GM21381 (cell line): ENCODE measurements around the gene KRTAP9-4.
"Not testable (repeated sequence)": the region's sequence is repeated elsewhere in the genome, so short reads cannot be mapped to it uniquely, and the experiment has no call there.

Source experiments
- ATAC-seq: cut with Tn5 transposase; IDR thresholded peaks from one replicate; pipeline ENCODE4 v1.9.1; 2021; ENCODE audit warnings: mild to moderate bottlenecking, moderate library complexity; ENCODE audit not compliant: unreplicated experiment

Gene KRTAP9-4, protein sequence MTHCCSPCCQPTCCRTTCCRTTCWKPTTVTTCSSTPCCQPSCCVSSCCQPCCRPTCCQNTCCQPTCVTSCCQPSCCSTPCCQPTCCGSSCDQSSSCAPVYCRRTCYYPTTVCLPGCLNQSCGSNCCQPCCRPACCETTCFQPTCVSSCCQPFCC

DNA sequence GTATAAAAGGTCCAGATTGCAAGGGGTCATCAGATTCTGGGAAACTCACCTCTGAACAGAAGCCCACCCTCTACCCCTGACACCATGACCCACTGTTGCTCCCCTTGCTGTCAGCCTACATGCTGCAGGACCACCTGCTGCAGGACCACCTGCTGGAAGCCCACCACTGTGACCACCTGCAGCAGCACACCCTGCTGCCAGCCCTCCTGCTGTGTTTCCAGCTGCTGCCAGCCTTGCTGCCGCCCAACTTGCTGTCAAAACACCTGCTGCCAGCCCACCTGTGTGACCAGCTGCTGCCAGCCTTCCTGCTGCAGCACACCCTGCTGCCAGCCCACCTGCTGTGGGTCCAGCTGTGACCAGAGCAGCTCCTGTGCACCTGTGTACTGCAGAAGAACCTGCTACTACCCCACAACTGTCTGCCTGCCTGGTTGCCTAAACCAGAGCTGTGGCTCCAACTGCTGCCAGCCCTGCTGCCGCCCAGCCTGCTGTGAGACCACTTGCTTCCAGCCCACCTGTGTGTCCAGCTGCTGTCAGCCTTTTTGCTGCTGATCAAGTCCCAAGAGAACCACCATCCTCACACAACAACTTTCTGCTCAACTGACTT lies at the start of gene KRTAP9-4:
Gene KRTAP9-4, plus strand, starts transcription at position 51 of the 604 bp plus-strand sequence. Its CDS starts 34 bp downstream, at position 85.
- ATAC-seq, result not testable (repeated sequence)

DNA sequence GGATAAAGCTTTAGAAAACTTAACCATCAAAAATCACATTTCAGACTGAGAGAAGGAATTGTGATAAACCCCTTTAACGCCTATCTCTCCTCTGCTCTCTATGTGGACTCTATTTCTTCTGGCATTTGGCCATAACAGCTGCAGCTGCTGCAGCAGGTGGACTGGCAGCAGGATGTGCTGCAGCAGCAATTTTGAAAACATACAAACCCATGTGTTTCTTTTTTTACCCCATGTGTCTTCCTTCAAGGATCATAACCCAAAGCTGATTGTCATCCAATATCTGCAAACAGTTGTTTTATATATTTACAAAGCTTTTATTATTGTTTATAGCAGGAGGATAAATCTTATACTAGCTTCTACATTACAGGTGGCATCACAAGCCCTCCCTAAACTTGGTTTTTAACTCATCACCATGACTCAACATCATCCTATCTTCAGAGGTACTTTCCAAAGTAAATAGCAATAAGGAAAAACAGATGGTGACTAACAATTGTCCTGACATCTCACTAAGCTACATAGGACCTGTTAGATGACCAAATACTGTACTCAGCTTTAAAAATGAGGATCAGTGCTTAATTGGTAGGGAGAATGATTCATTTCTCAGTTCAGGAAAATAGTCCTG lies 37.5 kb upstream of the KRTAP9-4 start:
- no peak for ATAC-seq

DNA sequence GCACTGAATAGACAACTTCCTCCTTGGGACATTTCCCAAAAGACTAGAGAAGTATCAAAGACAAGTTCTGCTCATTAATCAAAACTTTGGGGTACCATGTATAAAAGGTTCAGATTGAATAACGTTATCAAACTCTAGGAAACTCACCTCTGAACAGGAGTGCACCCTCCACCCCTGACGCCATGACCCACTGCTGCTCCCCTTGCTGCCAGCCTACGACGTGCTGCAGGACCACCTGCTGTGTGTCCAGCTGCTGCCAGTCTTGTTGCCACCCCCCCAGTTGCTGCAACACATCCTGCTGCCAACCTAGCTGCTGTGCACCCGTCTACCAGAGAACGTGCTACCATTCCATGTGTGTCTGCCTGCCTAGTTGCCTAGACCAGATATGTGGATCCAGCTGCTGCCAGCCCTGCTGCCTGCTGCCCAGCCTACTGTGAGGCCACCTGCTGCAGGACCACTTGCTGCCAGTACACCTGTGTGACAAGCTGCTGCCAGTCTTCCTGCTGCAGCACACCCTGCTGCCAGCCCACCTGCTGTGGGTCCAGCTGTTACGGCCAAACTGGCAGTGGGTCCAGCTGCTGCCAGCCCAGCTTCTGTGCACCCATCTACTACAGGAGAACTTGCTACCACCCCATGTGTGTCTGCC lies 36.8 kb upstream of the KRTAP9-4 start:
- no peak for ATAC-seq

DNA sequence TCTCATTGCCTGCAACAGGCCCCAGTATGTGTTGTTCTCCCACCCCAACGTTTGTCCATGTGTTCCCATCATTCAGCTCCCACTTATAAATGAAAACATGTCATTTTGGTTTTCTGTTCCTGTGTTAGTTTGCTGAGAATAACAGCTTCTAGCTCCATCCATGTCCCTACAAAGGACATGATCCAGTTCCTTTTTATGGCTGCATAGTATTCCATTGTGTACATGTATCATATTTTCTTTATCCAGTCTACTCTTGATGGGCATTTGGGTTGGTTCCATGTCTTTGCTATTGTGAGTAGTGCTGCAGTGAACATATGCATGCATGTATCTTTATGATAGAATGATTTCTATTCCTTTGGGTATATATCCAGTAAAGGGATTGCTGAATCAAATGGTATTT lies 33.8 kb upstream of the KRTAP9-4 start:
- no peak for ATAC-seq

DNA sequence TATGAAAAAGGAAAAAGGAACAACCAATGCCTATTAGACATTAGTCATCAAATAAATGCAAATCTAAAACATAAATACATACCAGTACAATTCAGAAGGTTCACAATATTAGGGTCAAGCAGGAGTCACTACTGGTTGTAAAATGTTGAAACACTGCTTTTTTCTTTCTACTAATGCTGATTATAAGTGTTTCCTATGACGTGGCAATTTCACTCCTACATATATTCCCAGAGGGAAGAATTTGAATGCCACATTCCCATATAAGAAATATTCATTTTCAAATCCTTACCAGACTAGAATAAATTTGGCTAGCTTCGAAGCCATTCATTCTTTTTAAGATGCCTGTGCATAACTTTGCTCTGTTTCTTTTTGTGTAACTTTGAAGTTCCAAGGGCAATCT lies 25.7 kb upstream of the KRTAP9-4 start:
- no peak for ATAC-seq

DNA sequence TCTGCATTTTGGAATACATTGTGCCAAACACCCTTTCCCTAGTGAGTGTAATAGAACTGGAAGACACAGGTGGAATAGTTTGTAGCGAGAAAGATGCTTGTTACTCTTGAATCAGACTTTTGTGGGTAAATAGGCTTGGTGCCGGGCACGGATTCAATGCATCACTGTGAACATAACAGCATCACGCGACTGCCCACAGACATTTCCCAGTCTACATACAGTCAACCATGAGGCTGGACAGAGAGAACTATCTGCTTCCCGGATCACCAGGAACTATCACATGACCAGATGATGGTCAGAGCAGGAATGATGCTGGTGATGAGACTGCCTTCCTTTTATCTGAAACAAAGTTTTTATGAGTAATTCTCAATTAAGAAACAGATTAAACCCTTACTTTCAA lies 23.4 kb upstream of the KRTAP9-4 start:
- ATAC-seq, result no peak

DNA sequence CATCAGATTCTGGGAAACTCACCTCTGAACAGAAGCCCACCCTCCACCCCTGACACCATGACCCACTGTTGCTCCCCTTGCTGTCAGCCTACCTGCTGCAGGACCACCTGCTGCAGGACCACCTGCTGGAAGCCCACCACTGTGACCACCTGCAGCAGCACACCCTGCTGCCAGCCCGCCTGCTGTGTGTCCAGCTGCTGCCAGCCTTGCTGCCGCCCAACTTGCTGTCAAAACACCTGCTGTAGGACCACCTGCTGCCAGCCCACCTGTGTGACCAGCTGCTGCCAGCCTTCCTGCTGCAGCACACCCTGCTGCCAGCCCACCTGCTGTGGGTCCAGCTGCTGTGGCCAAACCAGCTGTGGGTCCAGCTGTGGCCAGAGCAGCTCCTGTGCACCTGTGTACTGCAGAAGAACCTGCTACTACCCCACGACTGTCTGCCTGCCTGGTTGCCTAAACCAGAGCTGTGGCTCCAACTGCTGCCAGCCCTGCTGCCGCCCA lies 22.8 kb upstream of the KRTAP9-4 start, which contains the start of gene KRTAP9-2:
Gene KRTAP9-2, plus strand, starts transcription at position 51 of the 498 bp plus-strand sequence. Its CDS starts 7 bp downstream, at position 58.
- ATAC-seq, result not testable (repeated sequence)

DNA sequence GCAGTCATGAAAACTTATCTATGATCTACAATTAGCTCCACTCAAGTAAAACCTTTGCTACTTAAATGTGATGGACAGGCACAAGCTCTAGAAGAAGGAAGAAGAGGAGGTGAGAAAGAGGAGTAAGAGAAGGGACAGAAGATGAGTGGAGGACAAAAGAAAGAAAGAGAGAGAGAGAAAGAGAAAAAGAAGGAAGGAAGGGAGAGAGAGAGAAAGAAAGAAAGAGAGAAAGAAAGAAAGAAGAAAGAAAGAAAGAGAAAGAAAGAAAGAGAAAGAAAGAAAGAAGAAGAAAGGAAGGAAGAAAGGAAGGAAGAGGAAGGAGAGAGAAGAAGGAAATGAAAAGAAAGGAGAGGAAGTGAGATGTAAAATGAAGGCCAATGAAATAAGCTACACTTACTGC lies 19.4 kb upstream of the KRTAP9-4 start:
- ATAC-seq, result no peak

DNA sequence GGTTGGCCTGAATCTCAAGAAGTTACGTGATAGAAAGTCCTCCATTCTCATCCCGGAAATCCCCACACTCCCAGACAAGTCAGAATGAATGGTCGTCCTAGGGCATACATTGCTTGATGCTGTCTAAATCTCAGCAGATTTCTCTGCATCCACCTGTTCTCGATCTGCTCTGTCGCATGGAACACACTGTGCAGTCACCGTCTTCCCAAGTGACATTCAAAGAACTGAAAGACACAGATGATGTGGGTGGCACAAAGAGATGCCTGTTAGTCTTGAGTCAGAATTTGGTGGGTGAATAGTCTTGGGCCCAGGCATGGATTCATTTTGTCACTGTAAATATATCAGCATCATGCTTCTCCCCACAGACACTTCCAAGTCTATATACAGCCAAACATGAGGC lies 17.8 kb upstream of the KRTAP9-4 start:
- no peak for ATAC-seq

DNA sequence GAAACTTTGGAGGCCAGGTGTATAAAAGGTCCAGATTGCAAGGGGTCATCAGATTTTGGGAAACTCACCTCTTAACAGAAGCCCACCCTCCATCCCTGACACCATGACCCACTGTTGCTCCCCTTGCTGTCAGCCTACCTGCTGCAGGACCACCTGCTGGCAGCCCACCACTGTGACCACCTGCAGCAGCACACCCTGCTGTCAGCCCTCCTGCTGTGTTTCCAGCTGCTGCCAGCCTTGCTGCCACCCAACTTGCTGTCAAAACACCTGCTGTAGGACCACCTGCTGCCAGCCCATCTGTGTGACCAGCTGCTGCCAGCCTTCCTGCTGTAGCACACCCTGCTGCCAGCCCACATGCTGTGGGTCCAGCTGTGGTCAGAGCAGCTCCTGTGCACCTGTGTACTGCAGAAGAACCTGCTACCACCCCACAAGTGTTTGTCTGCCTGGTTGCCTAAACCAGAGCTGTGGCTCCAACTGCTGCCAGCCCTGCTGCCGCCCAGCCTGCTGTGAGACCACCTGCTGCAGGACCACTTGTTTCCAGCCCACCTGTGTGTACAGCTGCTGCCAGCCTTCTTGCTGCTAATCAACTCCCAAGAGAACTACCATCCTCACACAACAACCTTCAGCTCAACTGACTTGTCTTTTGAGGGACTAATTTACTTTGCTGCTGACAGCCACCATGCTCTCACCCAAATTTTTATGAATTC lies 16.9 kb upstream of the KRTAP9-4 start, which contains the start of gene KRTAP9-3:
Gene KRTAP9-3, plus strand, starts transcription at position 51 of the 707 bp plus-strand sequence. Its CDS starts 53 bp downstream, at position 104.
- ATAC-seq, result not testable (repeated sequence)

DNA sequence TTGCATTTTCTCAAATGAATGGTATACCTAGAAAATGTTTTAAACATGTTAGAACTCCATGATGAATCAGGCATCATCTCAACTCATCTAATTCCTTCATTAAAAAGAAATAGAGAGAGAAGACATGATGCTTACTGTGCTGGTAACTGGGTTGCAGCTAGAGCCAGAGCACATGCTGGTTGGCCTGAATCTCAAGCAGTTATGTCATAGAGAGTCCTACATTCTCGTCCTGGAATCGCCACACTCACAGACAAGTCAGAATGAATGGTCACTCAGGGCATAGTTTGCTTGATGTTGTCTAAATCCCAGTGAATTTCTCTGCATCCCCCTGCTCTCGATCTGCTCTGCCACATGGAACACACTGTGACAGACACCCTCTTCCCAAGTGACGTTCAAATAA lies 12.4 kb upstream of the KRTAP9-4 start:
- not testable (repeated sequence) for ATAC-seq

DNA sequence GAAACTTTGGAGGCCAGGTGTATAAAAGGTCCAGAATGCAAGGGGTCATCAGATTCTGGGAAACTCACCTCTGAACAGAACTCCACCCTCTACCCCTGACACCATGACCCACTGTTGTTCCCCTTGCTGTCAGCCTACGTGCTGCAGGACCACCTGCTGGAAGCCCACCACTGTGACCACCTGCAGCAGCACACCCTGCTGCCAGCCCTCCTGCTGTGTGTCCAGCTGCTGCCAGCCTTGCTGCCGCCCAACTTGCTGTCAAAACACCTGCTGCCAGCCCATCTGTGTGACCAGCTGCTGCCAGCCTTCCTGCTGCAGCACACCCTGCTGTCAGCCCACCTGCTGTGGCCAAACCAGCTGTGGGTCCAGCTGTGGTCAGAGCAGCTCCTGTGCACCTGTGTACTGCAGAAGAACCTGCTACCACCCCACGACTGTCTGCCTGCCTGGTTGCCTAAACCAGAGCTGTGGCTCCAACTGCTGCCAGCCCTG lies 11.5 kb upstream of the KRTAP9-4 start, which contains the start of gene KRTAP9-8:
Gene KRTAP9-8, plus strand, starts transcription at position 51 of the 489 bp plus-strand sequence. Its CDS starts 53 bp downstream, at position 104.
- ATAC-seq, result not testable (repeated sequence)

DNA sequence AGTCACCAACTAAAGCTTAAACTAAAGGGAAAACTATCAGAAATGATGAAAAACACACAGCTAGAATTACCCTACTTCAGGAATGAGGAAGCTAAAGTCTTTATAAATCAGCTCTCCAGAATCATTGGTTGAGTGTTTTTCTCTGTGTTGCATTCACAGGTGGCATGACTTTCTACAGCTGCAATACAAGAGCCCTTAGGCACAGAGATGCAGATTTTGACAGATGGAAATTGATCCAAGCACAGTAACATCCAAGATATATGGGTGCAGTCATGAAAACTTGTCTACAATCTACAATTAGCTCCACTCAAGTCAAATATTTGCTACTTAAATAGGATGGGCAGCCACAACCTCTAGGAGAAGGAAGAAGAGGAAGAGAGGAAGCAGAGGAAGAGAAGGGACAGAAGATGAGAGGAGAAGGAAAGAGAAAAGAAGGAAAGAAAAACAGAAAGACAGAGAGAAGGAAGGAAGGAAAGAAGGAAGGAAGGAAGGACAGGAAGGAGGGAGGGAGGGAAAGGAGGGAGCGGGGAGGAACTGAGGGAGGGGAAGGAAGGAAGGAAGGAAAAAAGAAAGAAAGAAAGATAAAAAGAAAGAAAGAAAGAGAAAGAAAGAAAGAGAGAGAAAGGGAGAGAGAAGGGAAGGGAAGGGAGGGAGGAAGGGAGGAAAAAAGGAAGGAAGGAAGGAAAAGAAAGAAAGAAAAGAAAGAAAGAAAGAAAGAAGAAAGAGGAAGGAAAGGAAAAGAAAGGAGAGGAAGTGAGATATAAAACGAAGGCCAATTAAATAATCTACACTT lies 2.3 kb upstream of the KRTAP9-4 start:
- not testable (repeated sequence) for ATAC-seq

DNA sequence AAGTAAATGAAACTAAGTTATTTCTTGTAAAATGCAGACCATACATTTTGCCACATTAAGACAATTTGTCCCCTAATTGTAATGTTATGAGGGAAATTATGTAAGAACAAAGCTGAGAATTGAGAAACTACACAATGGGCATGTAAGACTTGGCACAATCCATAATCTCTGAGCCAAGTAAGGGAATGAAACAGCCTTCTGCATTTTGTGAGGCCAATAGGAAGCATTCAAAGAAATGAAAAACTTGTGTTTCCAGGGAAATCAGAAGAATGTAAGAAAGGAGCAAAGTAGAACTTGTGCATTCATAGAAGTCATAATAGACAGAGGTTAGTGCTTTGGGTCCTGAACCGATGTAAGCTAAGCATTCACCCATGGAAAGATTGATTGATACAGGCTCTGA lies 1.8 kb downstream of the KRTAP9-4 start:
- ATAC-seq, result no peak

DNA sequence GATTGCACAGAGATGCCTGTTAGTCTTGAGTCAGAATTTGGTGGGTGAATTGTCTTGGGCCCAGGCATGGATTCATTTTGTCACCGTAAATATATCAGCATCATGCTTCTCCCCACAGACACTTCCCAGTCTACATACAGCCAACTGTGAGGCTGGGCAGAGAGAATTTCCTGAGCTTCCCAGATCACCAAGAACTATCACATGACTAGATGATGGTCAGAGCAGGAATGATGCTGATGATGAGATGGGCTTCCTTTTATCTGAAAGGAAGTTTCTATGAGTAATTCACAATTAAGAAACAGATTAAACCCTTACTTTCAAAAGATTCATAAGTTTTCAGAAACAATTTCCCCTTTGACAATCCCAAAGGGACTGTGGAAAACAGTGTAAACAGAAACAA lies 5.4 kb downstream of the KRTAP9-4 start:
- ATAC-seq, result no peak

DNA sequence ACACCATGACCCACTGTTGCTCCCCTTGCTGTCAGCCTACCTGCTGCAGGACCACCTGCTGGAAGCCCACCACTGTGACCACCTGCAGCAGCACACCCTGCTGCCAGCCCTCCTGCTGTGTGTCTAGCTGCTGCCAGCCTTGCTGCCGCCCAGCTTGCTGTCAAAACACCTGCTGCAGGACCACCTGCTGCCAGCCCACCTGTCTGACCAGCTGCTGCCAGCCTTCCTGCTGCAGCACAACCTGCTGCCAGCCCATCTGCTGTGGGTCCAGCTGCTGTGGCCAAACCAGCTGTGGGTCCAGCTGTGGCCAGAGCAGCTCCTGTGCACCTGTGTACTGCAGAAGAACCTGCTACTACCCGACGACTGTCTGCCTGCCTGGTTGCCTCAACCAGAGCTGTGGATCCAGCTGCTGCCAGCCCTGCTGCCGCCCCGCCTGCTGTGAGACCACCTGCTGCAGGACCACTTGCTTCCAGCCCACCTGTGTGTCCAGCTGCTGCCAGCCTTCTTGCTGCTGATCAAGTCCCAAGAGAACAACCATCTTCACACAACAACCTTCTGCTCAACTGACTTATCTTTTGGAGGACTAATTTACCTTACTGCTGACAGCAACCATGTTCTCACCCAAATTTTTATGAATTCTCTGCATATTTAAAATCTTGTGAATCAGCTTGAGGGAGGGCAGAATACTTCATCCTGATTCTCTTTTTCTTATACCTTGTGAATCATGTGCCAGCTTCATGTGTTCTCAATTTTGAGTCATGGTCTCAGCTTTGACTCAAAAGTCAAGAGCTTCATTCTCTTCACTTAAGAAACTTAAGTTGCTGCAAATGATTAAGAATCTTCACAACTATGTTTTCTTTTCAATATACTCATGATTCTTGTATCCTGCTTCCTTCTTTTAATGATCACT lies 6.1 kb downstream of the KRTAP9-4 start, which contains the start of gene KRTAP9-9:
Gene KRTAP9-9, plus strand, starts transcription at position 4 of the 910 bp plus-strand sequence.
- not testable (repeated sequence) for ATAC-seq

DNA sequence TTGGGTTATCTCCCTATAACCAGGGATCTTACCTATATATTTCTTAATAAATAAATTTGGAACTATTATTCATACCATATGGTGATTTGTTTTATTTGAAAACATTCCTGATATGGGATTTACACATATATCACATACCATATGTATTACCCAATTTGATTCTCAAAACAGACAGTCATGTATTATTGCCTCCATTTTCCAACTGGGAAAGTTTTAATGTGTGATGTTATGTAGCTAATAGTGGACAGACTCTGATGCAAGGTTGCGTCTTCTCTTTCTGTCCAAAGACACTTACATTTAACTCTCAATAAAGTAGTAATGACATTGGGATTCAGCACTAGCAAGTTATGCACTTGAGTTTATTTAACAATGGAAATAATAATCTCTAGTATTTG lies 6.8 kb downstream of the KRTAP9-4 start:
- ATAC-seq, result no peak

DNA sequence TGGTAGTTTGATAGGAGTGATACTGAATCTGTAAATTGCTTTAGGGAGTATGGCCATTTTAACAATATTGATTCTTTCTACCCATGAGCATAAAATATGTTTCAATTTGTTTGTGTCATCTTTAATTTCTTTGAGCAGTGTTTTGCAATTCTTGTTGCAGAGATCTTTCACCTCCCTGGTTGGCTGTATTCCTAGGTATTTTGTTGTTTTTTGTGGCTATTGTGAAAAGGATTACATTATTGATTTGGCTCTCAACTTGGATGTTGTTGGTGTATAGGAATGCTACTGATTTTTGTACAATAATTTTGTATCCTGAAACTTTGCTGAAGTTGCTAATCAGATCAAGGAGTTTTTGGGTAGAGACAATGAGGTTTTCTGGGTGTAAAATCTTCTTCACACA lies 8.9 kb downstream of the KRTAP9-4 start:
- no peak for ATAC-seq

DNA sequence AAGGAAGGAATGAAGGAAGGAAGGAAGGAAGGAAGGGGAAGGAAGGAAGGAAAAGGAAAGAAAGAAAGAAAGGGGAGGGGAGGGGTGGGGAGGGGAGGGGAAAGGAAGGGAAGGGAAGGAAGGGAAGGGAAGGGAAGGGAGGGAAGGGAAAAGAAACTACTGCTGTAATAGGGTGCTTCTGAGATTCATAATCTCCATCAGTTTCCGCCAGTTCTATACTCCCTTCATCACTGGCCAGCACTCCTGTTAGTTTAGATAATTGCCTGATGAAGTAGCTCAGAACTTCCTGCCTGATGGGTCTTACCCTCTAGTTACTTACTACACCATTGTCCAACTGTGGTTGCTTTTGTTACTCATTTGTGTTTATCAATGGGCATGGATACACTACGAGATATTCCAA lies 13.7 kb downstream of the KRTAP9-4 start:
- ATAC-seq, result no peak
